ENCODE measurements around the gene PRLR. TPM values are rescaled to one million over a fixed set of nuclear protein-coding genes. Genes with fewer than 3 reads are reported as not detected.

Gene PRLR
- total RNA-seq, 1 donor from 2014 or later, result 0.93 TPM

DNA sequence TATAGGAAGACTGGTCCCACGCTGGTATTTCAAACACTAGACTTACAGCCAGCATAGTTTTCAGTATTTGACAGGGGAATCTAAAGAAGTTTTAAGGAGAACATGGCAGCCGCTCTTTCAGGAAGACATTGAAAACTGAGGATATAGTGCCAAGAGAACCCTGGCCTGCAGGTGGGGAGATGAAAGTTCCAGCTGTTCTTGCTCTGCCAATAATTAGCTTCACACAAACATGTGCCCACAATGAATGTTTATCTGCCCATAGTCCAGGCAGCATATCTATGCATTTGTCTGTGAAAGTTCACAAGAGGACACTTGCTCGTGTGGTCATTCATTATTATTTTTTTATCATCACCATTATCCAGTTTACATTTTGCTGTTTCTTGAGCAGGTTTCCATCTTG, 134.9 kb downstream of the PRLR start:
- no peak overlapping the region for H3K27ac Mint-ChIP-seq (ENCODE audit: unreplicated experiment)
- H3K36me3 Mint-ChIP-seq (ENCODE audit: low read depth, unreplicated experiment), result peaks cover 4% of the 10 kb centered on the region
- H3K9me3 Mint-ChIP-seq (ENCODE audit: unreplicated experiment), result peaks cover 2% of the 10 kb centered on the region
- Histone ChIP-seq H2AFZ (ENCODE audit: low read depth, low read length) (no peak overlapping the region), H3K36me3 (ENCODE audit: insufficient read depth, low read length) (no peaks in the 10 kb centered on the region), H3K27ac (ENCODE audit: low read depth, low read length) (no peak overlapping the region), H3K9ac (ENCODE audit: low read length) (no peak overlapping the region), H3K9me3 (ENCODE audit: insufficient read depth, low read depth, low read length) (no peaks in the 10 kb centered on the region), H3K4me3 (ENCODE audit: insufficient read depth, low read depth, low read length) (no peak overlapping the region), H3K4me1 (ENCODE audit: insufficient read depth, low read length) (no peaks in the 10 kb centered on the region), H3K79me2 (ENCODE audit: insufficient read depth, low read length) (no peaks in the 10 kb centered on the region), H4K20me1 (ENCODE audit: insufficient read depth, low read length) (no peaks in the 10 kb centered on the region), H3K27me3 (ENCODE audit: insufficient read depth, low read length) (peaks cover 4% of the 10 kb centered on the region), H3K4me2 (ENCODE audit: low read length) (no peak overlapping the region)
- H3K4me3 Mint-ChIP-seq (ENCODE audit: unreplicated experiment), result no peak overlapping the region
- peaks cover 8% of the 10 kb centered on the region for H3K27me3 Mint-ChIP-seq (ENCODE audit: low read depth, unreplicated experiment)
- H3K4me1 Mint-ChIP-seq (ENCODE audit: low read depth, unreplicated experiment), result no peaks in the 10 kb centered on the region
- TF ChIP-seq, protein P1, sequence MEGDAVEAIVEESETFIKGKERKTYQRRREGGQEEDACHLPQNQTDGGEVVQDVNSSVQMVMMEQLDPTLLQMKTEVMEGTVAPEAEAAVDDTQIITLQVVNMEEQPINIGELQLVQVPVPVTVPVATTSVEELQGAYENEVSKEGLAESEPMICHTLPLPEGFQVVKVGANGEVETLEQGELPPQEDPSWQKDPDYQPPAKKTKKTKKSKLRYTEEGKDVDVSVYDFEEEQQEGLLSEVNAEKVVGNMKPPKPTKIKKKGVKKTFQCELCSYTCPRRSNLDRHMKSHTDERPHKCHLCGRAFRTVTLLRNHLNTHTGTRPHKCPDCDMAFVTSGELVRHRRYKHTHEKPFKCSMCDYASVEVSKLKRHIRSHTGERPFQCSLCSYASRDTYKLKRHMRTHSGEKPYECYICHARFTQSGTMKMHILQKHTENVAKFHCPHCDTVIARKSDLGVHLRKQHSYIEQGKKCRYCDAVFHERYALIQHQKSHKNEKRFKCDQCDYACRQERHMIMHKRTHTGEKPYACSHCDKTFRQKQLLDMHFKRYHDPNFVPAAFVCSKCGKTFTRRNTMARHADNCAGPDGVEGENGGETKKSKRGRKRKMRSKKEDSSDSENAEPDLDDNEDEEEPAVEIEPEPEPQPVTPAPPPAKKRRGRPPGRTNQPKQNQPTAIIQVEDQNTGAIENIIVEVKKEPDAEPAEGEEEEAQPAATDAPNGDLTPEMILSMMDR (IDR thresholded peaks at IDR 0.05; ENCODE audit: insufficient read depth, low read depth, low read length), result no peak
- TF ChIP-seq EZH2 (IDR thresholded peaks at IDR 0.05; ENCODE audit: insufficient read depth, low read length), result no peak
- DNase-seq (ENCODE audit: low read depth) (no peak), FAIRE-seq (no peak)

DNA sequence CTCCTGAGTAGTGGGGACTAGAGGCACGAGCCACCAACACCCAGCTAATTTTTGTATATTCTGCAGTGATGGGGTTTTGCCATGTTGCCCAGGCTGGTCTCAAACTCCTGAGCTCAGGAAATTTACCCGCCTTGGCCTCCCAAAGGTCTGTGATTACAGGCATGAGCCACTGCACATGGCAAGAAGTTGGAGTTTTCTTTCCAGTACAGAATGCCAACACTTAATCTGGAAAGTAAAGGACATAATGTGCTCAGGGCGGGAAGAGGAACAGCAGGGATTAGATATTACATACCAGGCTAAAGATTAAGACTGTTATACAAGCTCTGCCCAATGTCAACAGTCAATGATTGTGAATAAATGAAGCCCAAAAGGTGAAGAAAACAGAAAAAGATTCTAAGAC, 135.3 kb downstream of the PRLR start:
- no peaks in the 10 kb centered on the region for H3K4me1 Mint-ChIP-seq (ENCODE audit: low read depth, unreplicated experiment)
- H3K9me3 Mint-ChIP-seq (ENCODE audit: unreplicated experiment), result peaks cover 2% of the 10 kb centered on the region
- no peak for DNase-seq (ENCODE audit: low read depth)
- peaks cover 8% of the 10 kb centered on the region for H3K27me3 Mint-ChIP-seq (ENCODE audit: low read depth, unreplicated experiment)
- TF ChIP-seq, protein P1 (IDR thresholded peaks at IDR 0.05; ENCODE audit: insufficient read depth, low read depth, low read length), result no peak
- no peak for TF ChIP-seq EZH2 (IDR thresholded peaks at IDR 0.05; ENCODE audit: insufficient read depth, low read length)
- no peak overlapping the region for H2AFZ ChIP-seq (ENCODE audit: low read depth, low read length)
- H3K36me3 ChIP-seq (ENCODE audit: insufficient read depth, low read length), result no peaks in the 10 kb centered on the region
- no peak overlapping the region for H3K4me3 Mint-ChIP-seq (ENCODE audit: unreplicated experiment)
- H3K36me3 Mint-ChIP-seq (ENCODE audit: low read depth, unreplicated experiment), result peaks cover 4% of the 10 kb centered on the region
- H3K27me3 ChIP-seq (ENCODE audit: insufficient read depth, low read length), result peaks cover 4% of the 10 kb centered on the region
- H3K9me3 ChIP-seq (ENCODE audit: insufficient read depth, low read depth, low read length), result no peaks in the 10 kb centered on the region
- H3K4me2 ChIP-seq (ENCODE audit: low read length), result no peak overlapping the region
- no peaks in the 10 kb centered on the region for H4K20me1 ChIP-seq (ENCODE audit: insufficient read depth, low read length)
- H3K27ac Mint-ChIP-seq (ENCODE audit: unreplicated experiment), result no peak overlapping the region
- FAIRE-seq, result no peak
- no peak overlapping the region for H3K9ac ChIP-seq (ENCODE audit: low read length)
- H3K79me2 ChIP-seq (ENCODE audit: insufficient read depth, low read length), result no peaks in the 10 kb centered on the region
- H3K4me1 ChIP-seq (ENCODE audit: insufficient read depth, low read length), result no peaks in the 10 kb centered on the region
- H3K27ac ChIP-seq (ENCODE audit: low read depth, low read length), result no peak overlapping the region
- no peak overlapping the region for H3K4me3 ChIP-seq (ENCODE audit: insufficient read depth, low read depth, low read length)

DNA sequence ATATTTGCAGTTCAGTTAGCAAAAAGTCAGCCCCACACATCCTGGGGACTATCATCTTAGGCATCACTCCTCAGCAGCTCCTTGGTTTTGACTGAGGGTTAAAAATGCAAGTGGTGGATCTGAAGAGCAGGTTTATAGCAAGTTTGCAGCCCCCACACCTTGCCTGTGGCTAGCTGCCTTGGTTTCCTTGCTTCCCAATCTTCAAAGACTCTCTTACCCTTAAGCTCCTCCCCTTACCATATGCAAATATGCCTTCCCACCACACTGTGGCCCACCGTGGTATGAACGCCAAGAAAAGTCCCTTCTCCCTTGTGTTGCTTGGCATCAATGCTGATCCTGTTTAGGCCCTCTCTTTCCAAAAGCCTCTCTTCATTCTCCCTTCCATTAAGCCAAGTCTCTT, 137.6 kb downstream of the PRLR start:
- H3K79me2 ChIP-seq (ENCODE audit: insufficient read depth, low read length), result no peaks in the 10 kb centered on the region
- peaks cover 9% of the 10 kb centered on the region for H3K4me1 ChIP-seq (ENCODE audit: insufficient read depth, low read length)
- FAIRE-seq (no peak), DNase-seq (ENCODE audit: low read depth) (no peak)
- Mint-ChIP-seq H3K4me3 (ENCODE audit: unreplicated experiment) (no peak overlapping the region), H3K4me1 (ENCODE audit: low read depth, unreplicated experiment) (peaks cover 5% of the 10 kb centered on the region), H3K27ac (ENCODE audit: unreplicated experiment) (no peak overlapping the region), H3K36me3 (ENCODE audit: low read depth, unreplicated experiment) (peaks cover 4% of the 10 kb centered on the region), H3K27me3 (ENCODE audit: low read depth, unreplicated experiment) (peaks cover 8% of the 10 kb centered on the region), H3K9me3 (ENCODE audit: unreplicated experiment) (peaks cover 2% of the 10 kb centered on the region)
- no peak overlapping the region for H3K4me3 ChIP-seq (ENCODE audit: insufficient read depth, low read depth, low read length)
- no peaks in the 10 kb centered on the region for H3K9me3 ChIP-seq (ENCODE audit: insufficient read depth, low read depth, low read length)
- H3K27ac ChIP-seq (ENCODE audit: low read depth, low read length), result no peak overlapping the region
- no peak for TF ChIP-seq EZH2 (IDR thresholded peaks at IDR 0.05; ENCODE audit: insufficient read depth, low read length)
- TF ChIP-seq, protein P1 (IDR thresholded peaks at IDR 0.05; ENCODE audit: insufficient read depth, low read depth, low read length), result no peak
- no peaks in the 10 kb centered on the region for H3K36me3 ChIP-seq (ENCODE audit: insufficient read depth, low read length)
- no peaks in the 10 kb centered on the region for H4K20me1 ChIP-seq (ENCODE audit: insufficient read depth, low read length)
- H3K4me2 ChIP-seq (ENCODE audit: low read length), result no peak overlapping the region
- peaks cover 4% of the 10 kb centered on the region for H3K27me3 ChIP-seq (ENCODE audit: insufficient read depth, low read length)
- no peak overlapping the region for H3K9ac ChIP-seq (ENCODE audit: low read length)
- no peak overlapping the region for H2AFZ ChIP-seq (ENCODE audit: low read depth, low read length)

Measured in astrocyte (in vitro differentiated cells and primary cell).